SK-N-SH treated with all-trans-retinoic acid at 6 μM for 48 hours (cell line): ENCODE data around the gene PTPRD.

Source experiments
- ARNTL ChIP-seq: fragments of 450-650 bp; formaldehyde crosslinking; IDR thresholded peaks from 2 replicates; pipeline ENCODE4 v1.5.0; 2020; ENCODE audit warnings: low read depth, mild to moderate bottlenecking, moderate library complexity, borderline replicate concordance
- BACH2 ChIP-seq: fragments of 250-450 bp; sonication (Bioruptor Pico); IDR thresholded peaks from 2 replicates; pipeline ENCODE4 v1.9.0; 2021; ENCODE audit warnings: mild to moderate bottlenecking, borderline replicate concordance
- CREB5 ChIP-seq: fragments of 250-450 bp; sonication (Bioruptor Pico); IDR thresholded peaks from 2 replicates; pipeline ENCODE4 v1.5.1; 2020; ENCODE audit warnings: low read depth, mild to moderate bottlenecking, moderate library complexity
- CSRNP3 ChIP-seq: fragments of 250-450 bp; sonication (Bioruptor Pico); IDR thresholded peaks from 2 replicates; pipeline ENCODE4 v1.5.1; 2021; ENCODE audit warnings: mild to moderate bottlenecking, moderate library complexity
- GLIS3 ChIP-seq: fragments of 250-450 bp; sonication (Bioruptor Pico); IDR thresholded peaks from 2 replicates; pipeline ENCODE4 v1.5.0; 2020; ENCODE audit warnings: mild to moderate bottlenecking, moderate library complexity
- OSR1 ChIP-seq: fragments of 250-450 bp; sonication (Bioruptor Pico); IDR thresholded peaks from 2 replicates; pipeline ENCODE4 v1.8.0; 2022; ENCODE audit warnings: moderate library complexity, mild to moderate bottlenecking, inconsistent platforms
- TCF4 ChIP-seq: fragments of 250-450 bp; sonication (Bioruptor Pico); IDR thresholded peaks from 2 replicates; pipeline ENCODE4 v1.8.0; 2021; ENCODE audit warnings: mild to moderate bottlenecking, moderate library complexity, borderline replicate concordance
- TOX ChIP-seq: fragments of 250-450 bp; sonication (Bioruptor Pico); IDR thresholded peaks from 2 replicates; pipeline ENCODE4 v1.8.0; 2021; ENCODE audit warnings: mild to moderate bottlenecking, moderate library complexity, borderline replicate concordance
- ZC3H10 ChIP-seq: fragments of 250-450 bp; sonication (Bioruptor Pico); IDR thresholded peaks from 2 replicates; pipeline ENCODE4 v1.5.1; 2021; ENCODE audit warnings: mild to moderate bottlenecking, moderate library complexity
- ZFP3 ChIP-seq: fragments of 250-450 bp; sonication (Bioruptor Pico); IDR thresholded peaks from 2 replicates; pipeline ENCODE4 v1.5.0; 2020; ENCODE audit warnings: mild to moderate bottlenecking, moderate library complexity
- ZFP30 ChIP-seq: fragments of 450-650 bp; formaldehyde crosslinking; IDR thresholded peaks from 2 replicates; pipeline ENCODE4 v1.5.0; 2022; ENCODE audit warnings: mild to moderate bottlenecking, moderate library complexity
- ZNF70 ChIP-seq: fragments of 450-650 bp; formaldehyde crosslinking; IDR thresholded peaks from 2 replicates; pipeline ENCODE4 v1.5.0; 2020; ENCODE audit warnings: mild to moderate bottlenecking, moderate library complexity
- TF ChIP-seq, protein P1 (sequence below): fragments of 250-450 bp; sonication (Bioruptor Pico); IDR thresholded peaks from 2 replicates; pipeline ENCODE4 v1.5.0; 2020; ENCODE audit warnings: mild to moderate bottlenecking, moderate library complexity
- TF ChIP-seq, protein P2 (sequence below): fragments of 250-450 bp; sonication (Bioruptor Pico); IDR thresholded peaks from 2 replicates; pipeline ENCODE4 v1.8.0; 2020; ENCODE audit warnings: mild to moderate bottlenecking, moderate library complexity, borderline replicate concordance

GRCh38 chr9:8292657-8293056, 2320.1 kb downstream of the PTPRD start:
- TF ChIP-seq GLIS3 (CRISPR knock-in tag), result no peak
- no peak for TF ChIP-seq ARNTL
- TF ChIP-seq ZFP30 (CRISPR knock-in tag), result no peak
- no peak for TF ChIP-seq TOX (CRISPR knock-in tag)
- no peak for TF ChIP-seq ZNF70 (CRISPR knock-in tag)
- no peak for TF ChIP-seq TCF4 (CRISPR knock-in tag)
- no peak for TF ChIP-seq BACH2 (CRISPR knock-in tag)
- no peak for TF ChIP-seq ZFP3 (CRISPR knock-in tag)
- TF ChIP-seq, protein P1, sequence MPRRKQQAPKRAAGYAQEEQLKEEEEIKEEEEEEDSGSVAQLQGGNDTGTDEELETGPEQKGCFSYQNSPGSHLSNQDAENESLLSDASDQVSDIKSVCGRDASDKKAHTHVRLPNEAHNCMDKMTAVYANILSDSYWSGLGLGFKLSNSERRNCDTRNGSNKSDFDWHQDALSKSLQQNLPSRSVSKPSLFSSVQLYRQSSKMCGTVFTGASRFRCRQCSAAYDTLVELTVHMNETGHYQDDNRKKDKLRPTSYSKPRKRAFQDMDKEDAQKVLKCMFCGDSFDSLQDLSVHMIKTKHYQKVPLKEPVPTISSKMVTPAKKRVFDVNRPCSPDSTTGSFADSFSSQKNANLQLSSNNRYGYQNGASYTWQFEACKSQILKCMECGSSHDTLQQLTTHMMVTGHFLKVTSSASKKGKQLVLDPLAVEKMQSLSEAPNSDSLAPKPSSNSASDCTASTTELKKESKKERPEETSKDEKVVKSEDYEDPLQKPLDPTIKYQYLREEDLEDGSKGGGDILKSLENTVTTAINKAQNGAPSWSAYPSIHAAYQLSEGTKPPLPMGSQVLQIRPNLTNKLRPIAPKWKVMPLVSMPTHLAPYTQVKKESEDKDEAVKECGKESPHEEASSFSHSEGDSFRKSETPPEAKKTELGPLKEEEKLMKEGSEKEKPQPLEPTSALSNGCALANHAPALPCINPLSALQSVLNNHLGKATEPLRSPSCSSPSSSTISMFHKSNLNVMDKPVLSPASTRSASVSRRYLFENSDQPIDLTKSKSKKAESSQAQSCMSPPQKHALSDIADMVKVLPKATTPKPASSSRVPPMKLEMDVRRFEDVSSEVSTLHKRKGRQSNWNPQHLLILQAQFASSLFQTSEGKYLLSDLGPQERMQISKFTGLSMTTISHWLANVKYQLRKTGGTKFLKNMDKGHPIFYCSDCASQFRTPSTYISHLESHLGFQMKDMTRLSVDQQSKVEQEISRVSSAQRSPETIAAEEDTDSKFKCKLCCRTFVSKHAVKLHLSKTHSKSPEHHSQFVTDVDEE (CRISPR knock-in tag), result no peak
- TF ChIP-seq OSR1 (CRISPR knock-in tag), result no peak
- TF ChIP-seq, protein P2, sequence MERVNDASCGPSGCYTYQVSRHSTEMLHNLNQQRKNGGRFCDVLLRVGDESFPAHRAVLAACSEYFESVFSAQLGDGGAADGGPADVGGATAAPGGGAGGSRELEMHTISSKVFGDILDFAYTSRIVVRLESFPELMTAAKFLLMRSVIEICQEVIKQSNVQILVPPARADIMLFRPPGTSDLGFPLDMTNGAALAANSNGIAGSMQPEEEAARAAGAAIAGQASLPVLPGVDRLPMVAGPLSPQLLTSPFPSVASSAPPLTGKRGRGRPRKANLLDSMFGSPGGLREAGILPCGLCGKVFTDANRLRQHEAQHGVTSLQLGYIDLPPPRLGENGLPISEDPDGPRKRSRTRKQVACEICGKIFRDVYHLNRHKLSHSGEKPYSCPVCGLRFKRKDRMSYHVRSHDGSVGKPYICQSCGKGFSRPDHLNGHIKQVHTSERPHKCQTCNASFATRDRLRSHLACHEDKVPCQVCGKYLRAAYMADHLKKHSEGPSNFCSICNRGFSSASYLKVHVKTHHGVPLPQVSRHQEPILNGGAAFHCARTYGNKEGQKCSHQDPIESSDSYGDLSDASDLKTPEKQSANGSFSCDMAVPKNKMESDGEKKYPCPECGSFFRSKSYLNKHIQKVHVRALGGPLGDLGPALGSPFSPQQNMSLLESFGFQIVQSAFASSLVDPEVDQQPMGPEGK, result no peak
- TF ChIP-seq CSRNP3, result no peak
- no peak for TF ChIP-seq ZC3H10
- no peak for TF ChIP-seq CREB5 (CRISPR knock-in tag)
